Measurements from ENCODE around the gene ARL14.
"Not testable (repeated sequence)": the region's sequence is repeated elsewhere in the genome, so short reads cannot be mapped to it uniquely, and the experiment has no call there.

Gene ARL14

DNA sequence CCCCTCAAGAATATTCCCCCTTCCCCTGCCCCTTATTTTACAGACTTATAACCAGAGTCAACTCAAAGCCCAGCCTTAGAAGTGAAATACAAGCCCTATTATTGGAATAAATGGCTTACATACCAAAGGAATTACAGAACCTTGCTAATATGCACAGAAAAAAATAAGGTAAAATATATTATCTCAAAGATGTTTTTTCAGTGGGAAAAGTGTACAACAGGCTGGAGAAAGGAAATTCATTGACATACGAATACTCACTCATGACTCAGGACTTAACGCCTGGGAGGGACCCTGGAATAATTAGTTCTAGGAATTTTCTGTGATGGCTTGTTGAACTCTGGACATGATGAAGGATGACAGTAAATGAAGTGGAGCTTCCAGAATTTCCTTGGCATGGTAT, 27.0 kb downstream of the ARL14 start:
- no peak for TF ChIP-seq POLR2AphosphoS5 (IDR thresholded peaks at IDR 0.05; ENCODE audit: low read depth, low read length)
- TF ChIP-seq POLR2A (IDR thresholded peaks at IDR 0.05; ENCODE audit: low read depth, low read length): no peak
- TF ChIP-seq POU2F2 (IDR thresholded peaks at IDR 0.05; ENCODE audit: low read depth, low read length): no peak
- TF ChIP-seq PAX5 (IDR thresholded peaks at IDR 0.05; ENCODE audit: insufficient read depth, low read length, severe bottlenecking): no peak
- no peak for TF ChIP-seq SPI1 (IDR thresholded peaks at IDR 0.05; ENCODE audit: low read depth, low read length)
- TF ChIP-seq TAF1 (IDR thresholded peaks at IDR 0.05; ENCODE audit: low read depth, low read length): no peak
- DNase-seq (ENCODE audit: insufficient read length, low spot score) (no peak), FAIRE-seq (no peak)

DNA sequence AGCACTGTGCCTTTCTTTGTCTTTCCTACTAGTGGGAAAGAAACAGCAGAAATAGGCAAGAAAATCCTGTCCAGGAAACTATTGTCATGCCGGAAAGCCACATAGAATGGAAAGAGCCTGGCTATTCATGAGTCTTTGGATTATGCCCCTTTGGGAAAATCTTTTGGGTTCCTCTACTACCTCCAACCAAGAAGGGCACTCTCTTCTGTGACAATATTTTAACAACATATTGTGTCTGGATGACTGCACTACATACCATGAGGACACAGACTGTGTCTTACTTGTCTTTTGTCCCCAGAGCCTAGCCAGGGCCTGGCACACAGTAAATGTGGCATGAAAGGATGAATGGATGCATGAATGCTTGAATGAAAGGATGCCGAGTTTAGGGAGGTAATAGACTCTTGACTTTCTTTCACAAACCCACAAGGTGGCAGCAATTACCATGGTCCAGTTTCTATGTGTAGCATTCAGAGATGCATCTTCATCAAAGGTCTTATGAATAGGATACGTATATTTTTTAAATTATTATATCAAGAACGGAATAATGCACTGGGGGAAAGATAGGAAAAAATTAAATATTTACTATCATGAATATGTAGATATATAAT, 30.3 kb downstream of the ARL14 start:
- no peak for DNase-seq (ENCODE audit: insufficient read length, low spot score)
- peak; percentile 31 for FAIRE-seq
- TF ChIP-seq PAX5 (IDR thresholded peaks at IDR 0.05; ENCODE audit: insufficient read depth, low read length, severe bottlenecking) (no peak), POLR2AphosphoS5 (IDR thresholded peaks at IDR 0.05; ENCODE audit: low read depth, low read length) (no peak)

DNA sequence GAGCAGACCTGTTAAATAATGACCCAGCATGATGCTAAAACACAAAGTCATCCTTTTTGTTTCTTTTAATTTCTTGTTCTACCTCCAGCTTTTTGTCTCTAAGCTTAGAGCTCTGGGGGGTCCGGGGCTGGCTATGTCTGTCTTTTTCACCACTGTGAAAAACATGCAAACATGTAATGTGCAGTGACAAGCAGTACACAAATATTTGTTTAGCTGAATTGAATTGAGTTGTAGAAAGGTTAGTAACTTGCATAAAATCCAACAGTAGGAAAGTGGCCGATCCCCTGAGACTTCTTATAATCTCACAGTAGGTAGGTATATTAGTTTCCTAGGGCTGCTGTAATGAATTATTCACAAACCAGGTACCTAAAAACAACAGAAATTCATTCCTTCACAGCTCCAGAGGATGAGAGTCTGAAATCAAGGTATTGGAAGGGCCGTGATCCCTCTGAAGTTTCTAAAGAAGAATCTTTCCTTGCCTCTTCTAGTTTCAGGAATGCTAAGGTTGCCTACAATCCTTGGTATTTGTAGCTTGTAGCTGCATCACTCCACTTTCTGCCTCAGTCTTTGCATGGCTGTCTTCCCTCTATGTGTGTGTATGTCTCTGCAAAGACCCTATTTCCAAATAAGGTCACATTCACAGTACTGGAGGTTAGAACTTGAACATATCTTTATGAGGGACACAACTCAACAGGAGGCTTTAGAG, 32.7 kb downstream of the ARL14 start:
- no peak for TF ChIP-seq POLR2A (IDR thresholded peaks at IDR 0.05; ENCODE audit: low read depth, low read length)
- TF ChIP-seq POLR2AphosphoS5 (IDR thresholded peaks at IDR 0.05; ENCODE audit: low read depth, low read length): no peak
- TF ChIP-seq PAX5 (IDR thresholded peaks at IDR 0.05; ENCODE audit: insufficient read depth, low read length, severe bottlenecking): no peak
- TF ChIP-seq TAF1 (IDR thresholded peaks at IDR 0.05; ENCODE audit: low read depth, low read length): no peak
- TF ChIP-seq POU2F2 (IDR thresholded peaks at IDR 0.05; ENCODE audit: low read depth, low read length): no peak
- TF ChIP-seq SPI1 (IDR thresholded peaks at IDR 0.05; ENCODE audit: low read depth, low read length): no peak
- FAIRE-seq: no peak
- no peak for DNase-seq (ENCODE audit: insufficient read length, low spot score)

DNA sequence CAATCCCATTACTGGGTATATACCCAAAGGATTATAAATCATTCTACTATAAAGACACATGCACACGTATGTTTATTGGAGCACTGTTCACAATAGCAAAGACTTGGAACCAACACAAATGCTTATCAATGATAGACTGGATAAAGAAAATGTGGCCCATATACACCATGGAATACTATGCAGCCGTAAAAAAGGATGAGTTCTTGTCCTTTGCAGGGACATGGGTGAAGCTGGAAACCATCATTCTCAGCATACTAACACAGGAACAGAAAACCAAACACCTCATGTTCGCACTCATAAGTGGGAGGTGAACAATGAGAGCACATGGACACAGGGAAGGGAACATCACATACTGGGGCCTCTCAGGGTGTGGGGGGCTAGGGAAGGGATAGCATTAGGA, 36.2 kb downstream of the ARL14 start:
- DNase-seq (ENCODE audit: insufficient read length, low spot score); FAIRE-seq: not testable (repeated sequence)

DNA sequence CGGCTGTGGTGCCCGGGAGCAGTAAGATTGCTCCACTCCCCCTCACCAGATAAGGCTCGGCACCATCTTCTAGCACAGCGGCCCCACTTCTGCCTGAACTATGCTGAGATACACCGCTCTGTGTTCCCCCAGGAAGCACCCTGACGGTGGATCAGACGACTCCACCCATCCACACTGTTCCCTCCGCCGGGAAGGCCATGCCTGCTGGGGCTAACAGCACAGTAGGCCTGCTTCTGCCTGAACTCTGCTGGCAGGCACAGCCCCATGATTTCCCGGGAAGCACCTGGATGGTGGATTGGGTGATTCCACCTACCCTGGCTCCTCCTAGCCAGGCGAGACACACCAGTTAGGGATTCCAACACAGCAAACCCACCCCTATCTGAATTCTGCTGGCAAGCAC, 42.8 kb downstream of the ARL14 start:
- FAIRE-seq (no peak), DNase-seq (ENCODE audit: insufficient read length, low spot score) (no peak)
- TF ChIP-seq PAX5 (IDR thresholded peaks at IDR 0.05; ENCODE audit: insufficient read depth, low read length, severe bottlenecking) (no peak), POU2F2 (IDR thresholded peaks at IDR 0.05; ENCODE audit: low read depth, low read length) (no peak), POLR2A (IDR thresholded peaks at IDR 0.05; ENCODE audit: low read depth, low read length) (no peak), SPI1 (IDR thresholded peaks at IDR 0.05; ENCODE audit: low read depth, low read length) (no peak), TAF1 (IDR thresholded peaks at IDR 0.05; ENCODE audit: low read depth, low read length) (no peak), POLR2AphosphoS5 (IDR thresholded peaks at IDR 0.05; ENCODE audit: low read depth, low read length) (no peak)

DNA sequence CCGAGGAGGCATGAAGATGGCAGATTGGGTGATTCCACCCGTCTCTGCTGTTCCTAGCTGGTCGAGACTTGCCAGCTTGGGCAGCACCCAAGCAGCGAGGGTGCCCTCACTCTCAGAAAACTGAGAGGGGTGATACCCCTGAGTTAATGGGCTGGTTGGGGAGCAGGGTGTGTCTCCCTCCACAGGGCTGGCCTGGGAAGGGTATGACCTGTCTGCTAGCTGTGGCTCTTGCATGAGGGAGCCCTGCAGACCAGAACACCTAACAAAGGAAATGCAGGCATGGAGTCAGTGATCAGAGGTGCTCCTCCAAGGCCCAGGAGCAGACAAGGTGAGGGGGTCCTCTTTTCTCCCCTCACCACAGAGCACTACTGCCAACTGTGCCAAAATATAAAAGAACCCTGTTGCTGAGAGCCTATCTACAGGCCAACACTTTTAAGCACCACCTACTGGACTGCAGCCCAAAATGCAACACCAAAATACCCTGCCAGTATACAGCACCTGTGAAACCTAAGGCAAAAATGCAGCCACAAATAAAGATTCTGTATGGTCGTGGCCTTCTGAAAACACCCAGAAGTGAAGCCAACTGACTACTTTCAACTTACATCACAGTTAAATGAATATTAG, 43.3 kb downstream of the ARL14 start:
- no peak for DNase-seq (ENCODE audit: insufficient read length, low spot score)
- FAIRE-seq: no peak
- TF ChIP-seq TAF1 (IDR thresholded peaks at IDR 0.05; ENCODE audit: low read depth, low read length): no peak
- TF ChIP-seq SPI1 (IDR thresholded peaks at IDR 0.05; ENCODE audit: low read depth, low read length): no peak
- no peak for TF ChIP-seq POU2F2 (IDR thresholded peaks at IDR 0.05; ENCODE audit: low read depth, low read length)
- TF ChIP-seq POLR2AphosphoS5 (IDR thresholded peaks at IDR 0.05; ENCODE audit: low read depth, low read length): no peak
- no peak for TF ChIP-seq PAX5 (IDR thresholded peaks at IDR 0.05; ENCODE audit: insufficient read depth, low read length, severe bottlenecking)

DNA sequence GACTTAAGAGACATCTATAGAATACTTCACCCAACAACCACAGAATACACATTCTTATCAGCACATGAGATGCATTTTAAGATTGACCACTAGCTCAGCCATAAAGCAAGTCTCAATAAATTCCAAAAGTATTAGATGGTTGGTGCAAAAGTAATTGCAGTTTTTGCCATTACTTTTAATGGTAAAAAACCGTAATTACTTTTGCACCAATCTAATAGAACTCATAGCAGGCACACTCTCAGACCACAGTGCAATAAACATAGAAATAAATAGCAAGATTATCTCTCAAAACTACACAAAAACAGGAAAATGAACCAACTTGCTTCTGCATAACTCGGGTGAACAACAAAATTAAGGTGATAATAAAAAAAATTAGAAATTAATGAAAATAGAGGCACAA, 45.4 kb downstream of the ARL14 start:
- DNase-seq (ENCODE audit: insufficient read length, low spot score): no peak
- no peak for FAIRE-seq
- TF ChIP-seq SPI1 (IDR thresholded peaks at IDR 0.05; ENCODE audit: low read depth, low read length) (no peak), POLR2A (IDR thresholded peaks at IDR 0.05; ENCODE audit: low read depth, low read length) (no peak), TAF1 (IDR thresholded peaks at IDR 0.05; ENCODE audit: low read depth, low read length) (no peak), PAX5 (IDR thresholded peaks at IDR 0.05; ENCODE audit: insufficient read depth, low read length, severe bottlenecking) (no peak), POLR2AphosphoS5 (IDR thresholded peaks at IDR 0.05; ENCODE audit: low read depth, low read length) (no peak), POU2F2 (IDR thresholded peaks at IDR 0.05; ENCODE audit: low read depth, low read length) (no peak)

DNA sequence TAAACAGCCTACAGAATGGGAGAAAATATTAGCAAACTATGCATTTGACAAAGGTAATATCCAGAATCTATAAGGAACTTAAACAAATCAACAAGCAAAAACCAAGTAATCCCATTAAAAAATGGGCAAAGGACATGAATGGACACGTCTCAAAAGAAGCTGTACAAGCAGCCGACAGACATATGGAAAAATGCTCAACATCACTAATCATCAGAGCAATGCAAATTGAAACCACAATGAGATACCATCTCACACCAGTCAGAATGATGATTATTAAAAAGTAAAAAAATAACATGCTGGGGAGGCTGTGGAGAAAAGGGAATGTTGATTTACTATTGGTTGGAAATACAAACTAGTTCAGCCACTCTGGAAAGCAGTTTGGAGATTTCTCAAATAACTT, 48.4 kb downstream of the ARL14 start:
- TF ChIP-seq POLR2A (IDR thresholded peaks at IDR 0.05; ENCODE audit: low read depth, low read length): no peak
- TF ChIP-seq TAF1 (IDR thresholded peaks at IDR 0.05; ENCODE audit: low read depth, low read length): no peak
- TF ChIP-seq SPI1 (IDR thresholded peaks at IDR 0.05; ENCODE audit: low read depth, low read length): no peak
- TF ChIP-seq PAX5 (IDR thresholded peaks at IDR 0.05; ENCODE audit: insufficient read depth, low read length, severe bottlenecking): no peak
- TF ChIP-seq POU2F2 (IDR thresholded peaks at IDR 0.05; ENCODE audit: low read depth, low read length): no peak
- no peak for TF ChIP-seq POLR2AphosphoS5 (IDR thresholded peaks at IDR 0.05; ENCODE audit: low read depth, low read length)
- FAIRE-seq: no peak
- no peak for DNase-seq (ENCODE audit: insufficient read length, low spot score)
